Neural cell (in vitro differentiated cells): ENCODE measurements around the gene METTL8.

ENCODE experiments used
- CTCF ChIP-seq: fragments of 450-650 bp; IDR thresholded peaks from 2 replicates; pipeline ENCODE4 v1.5.1; 2014; ENCODE audit warnings: antibody characterized with exemption, mild to moderate bottlenecking, moderate library complexity; ENCODE audit not compliant: poor library complexity, severe bottlenecking
- EP300 ChIP-seq: fragments of 450-650 bp; conservative IDR thresholded peaks from 2 replicates; pipeline ENCODE4 v1.6.1; 2014; ENCODE audit warnings: antibody characterized with exemption, mild to moderate bottlenecking, moderate library complexity; ENCODE audit not compliant: poor library complexity, severe bottlenecking
- EZH2 ChIP-seq: fragments of 200-600, 300-800 bp; shearing (Covaris generic), sonication (generic); IDR thresholded peaks from 2 replicates; pipeline ENCODE4 v1.6.1; 2014; ENCODE audit warnings: antibody characterized with exemption, low read length, borderline replicate concordance, mild to moderate bottlenecking; ENCODE audit not compliant: insufficient read depth, poor library complexity, severe bottlenecking
- REST ChIP-seq: IDR thresholded peaks from 2 replicates; pipeline ENCODE4 v1.6.1; 2012; ENCODE audit warnings: borderline replicate concordance

GRCh38 chr2:171399292-171399691 is 34.5 kb downstream of the METTL8 start:
- TF ChIP-seq CTCF (no peak), REST (no peak), EP300 (no peak), EZH2 (no peak)
